Neural cell (in vitro differentiated cells): ENCODE results near the gene SMTNL2.

Experiments used
- POLR2AphosphoS5 ChIP-seq: IDR thresholded peaks from 2 replicates; pipeline ENCODE4 v1.6.1; 2012
- RAD21 ChIP-seq: fragments of 450-650 bp; conservative IDR thresholded peaks from 2 replicates; pipeline ENCODE4 v1.6.1; 2014; ENCODE audit warnings: antibody characterized with exemption, mild to moderate bottlenecking, moderate library complexity
- TF ChIP-seq, protein P1 (sequence below): fragments of 450-650 bp; IDR thresholded peaks from 2 replicates; pipeline ENCODE4 v1.5.1; 2014; ENCODE audit warnings: antibody characterized with exemption, mild to moderate bottlenecking, moderate library complexity; ENCODE audit not compliant: poor library complexity, severe bottlenecking

DNA sequence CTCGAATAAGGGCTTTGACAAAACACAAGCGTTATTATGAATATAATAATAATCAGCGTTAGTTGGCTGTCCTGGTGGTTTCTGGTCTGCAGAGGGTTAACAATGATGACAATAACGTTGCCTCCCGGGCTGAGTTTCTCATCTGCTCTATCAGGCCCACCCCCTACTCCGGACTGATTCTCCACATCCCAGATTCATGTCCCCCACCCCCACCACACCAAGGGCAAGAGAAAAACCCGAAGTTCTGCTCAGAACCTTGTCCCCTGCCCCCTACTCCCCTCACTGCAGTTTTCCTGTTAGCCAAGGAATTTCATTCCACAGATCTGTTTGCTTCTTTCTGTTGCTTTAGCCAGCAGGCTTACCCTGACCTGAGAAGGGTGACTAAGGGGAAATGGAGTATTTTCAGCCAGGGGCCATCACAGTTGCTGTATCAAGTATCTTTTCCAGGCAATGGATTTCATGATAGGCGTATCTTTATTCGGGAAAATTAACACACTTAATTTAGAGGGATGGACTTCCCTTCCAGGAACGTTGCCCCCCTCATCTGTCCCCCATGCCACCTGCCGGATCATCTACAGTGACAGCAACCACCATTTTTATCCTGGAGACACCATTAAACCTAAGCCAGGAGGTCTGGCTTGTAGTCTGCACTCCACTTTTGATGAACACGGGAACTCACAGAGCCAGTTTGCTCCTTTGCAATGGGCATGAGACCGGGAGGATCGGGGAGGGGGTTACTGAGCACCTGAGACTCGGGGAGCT is 33.4 kb downstream of the SMTNL2 start:
- no peak for TF ChIP-seq POLR2AphosphoS5
- TF ChIP-seq, protein P1, sequence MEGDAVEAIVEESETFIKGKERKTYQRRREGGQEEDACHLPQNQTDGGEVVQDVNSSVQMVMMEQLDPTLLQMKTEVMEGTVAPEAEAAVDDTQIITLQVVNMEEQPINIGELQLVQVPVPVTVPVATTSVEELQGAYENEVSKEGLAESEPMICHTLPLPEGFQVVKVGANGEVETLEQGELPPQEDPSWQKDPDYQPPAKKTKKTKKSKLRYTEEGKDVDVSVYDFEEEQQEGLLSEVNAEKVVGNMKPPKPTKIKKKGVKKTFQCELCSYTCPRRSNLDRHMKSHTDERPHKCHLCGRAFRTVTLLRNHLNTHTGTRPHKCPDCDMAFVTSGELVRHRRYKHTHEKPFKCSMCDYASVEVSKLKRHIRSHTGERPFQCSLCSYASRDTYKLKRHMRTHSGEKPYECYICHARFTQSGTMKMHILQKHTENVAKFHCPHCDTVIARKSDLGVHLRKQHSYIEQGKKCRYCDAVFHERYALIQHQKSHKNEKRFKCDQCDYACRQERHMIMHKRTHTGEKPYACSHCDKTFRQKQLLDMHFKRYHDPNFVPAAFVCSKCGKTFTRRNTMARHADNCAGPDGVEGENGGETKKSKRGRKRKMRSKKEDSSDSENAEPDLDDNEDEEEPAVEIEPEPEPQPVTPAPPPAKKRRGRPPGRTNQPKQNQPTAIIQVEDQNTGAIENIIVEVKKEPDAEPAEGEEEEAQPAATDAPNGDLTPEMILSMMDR, result no peak
- TF ChIP-seq RAD21, result no peak
